Measurements from ENCODE around the gene PARD3.

DNA sequence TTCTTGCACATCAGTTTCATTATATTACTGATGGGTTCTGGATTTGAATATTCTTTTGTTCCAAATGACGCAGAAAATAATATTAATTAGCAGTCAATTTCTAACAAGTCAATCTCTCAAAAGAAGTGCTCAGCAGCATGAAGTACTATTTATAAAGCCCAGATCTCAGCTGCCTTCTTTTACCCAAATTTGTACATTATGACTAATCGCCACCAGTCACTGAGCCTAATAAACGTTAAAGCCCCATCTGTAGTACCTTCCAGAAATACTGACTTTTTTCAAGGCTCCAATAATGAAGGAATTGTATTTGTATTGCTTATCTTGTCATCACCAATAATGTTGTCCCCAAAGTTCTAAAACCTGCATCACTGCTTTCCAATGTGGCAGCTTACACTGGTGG lies 540.2 kb downstream of the PARD3 start:
- TF ChIP-seq, protein P1, sequence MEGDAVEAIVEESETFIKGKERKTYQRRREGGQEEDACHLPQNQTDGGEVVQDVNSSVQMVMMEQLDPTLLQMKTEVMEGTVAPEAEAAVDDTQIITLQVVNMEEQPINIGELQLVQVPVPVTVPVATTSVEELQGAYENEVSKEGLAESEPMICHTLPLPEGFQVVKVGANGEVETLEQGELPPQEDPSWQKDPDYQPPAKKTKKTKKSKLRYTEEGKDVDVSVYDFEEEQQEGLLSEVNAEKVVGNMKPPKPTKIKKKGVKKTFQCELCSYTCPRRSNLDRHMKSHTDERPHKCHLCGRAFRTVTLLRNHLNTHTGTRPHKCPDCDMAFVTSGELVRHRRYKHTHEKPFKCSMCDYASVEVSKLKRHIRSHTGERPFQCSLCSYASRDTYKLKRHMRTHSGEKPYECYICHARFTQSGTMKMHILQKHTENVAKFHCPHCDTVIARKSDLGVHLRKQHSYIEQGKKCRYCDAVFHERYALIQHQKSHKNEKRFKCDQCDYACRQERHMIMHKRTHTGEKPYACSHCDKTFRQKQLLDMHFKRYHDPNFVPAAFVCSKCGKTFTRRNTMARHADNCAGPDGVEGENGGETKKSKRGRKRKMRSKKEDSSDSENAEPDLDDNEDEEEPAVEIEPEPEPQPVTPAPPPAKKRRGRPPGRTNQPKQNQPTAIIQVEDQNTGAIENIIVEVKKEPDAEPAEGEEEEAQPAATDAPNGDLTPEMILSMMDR (IDR thresholded peaks at IDR 0.05), result no peak
- TF ChIP-seq POLR2A (IDR thresholded peaks at IDR 0.05) (no peak), POLR2AphosphoS5 (IDR thresholded peaks at IDR 0.05) (no peak)
